Natural killer cell (primary cell): ENCODE measurements around the gene EBF4. TPM values are rescaled to one million over a fixed set of nuclear protein-coding genes. Genes with fewer than 3 reads are reported as not detected.

ENCODE experiments used
- ATAC-seq, 3 donors: fragments of 150-1000 bp in 2 of 3; fragments of 200-7000 bp in 1 of 3; cut with Tn5 transposase; 1 replicate in 1 of 3; 2 replicates in 2 of 3; pipeline ENCODE4 v1.10.0; 2021; ENCODE audit warnings: mild to moderate bottlenecking in 2 of 3, moderate library complexity in 2 of 3
- DNase-seq, 2 donors: peaks; one replicate each; pipeline versions ENCODE4 v3.0.0 to v3.0.0-alpha.2; 2013 to 2021; ENCODE audit warnings: mixed read lengths in 1 of 2
- H3K27ac ChIP-seq: one replicate; pipeline ENCODE4 v1.5.1; 2013; ENCODE audit warnings: mild to moderate bottlenecking, low read length
- H3K27me3 ChIP-seq: one replicate; pipeline ENCODE4 v1.6.1; 2013; ENCODE audit warnings: low read length; ENCODE audit not compliant: control insufficient read depth, insufficient read depth
- H3K36me3 ChIP-seq: one replicate; pipeline ENCODE4 v1.6.1; 2013; ENCODE audit warnings: low read length; ENCODE audit not compliant: control insufficient read depth, insufficient read depth
- H3K4me1 ChIP-seq: one replicate; pipeline ENCODE4 v1.6.1; 2013; ENCODE audit warnings: low read length; ENCODE audit not compliant: control insufficient read depth, insufficient read depth
- H3K4me3 ChIP-seq: one replicate; pipeline ENCODE4 v1.5.1; 2013; ENCODE audit warnings: low read length
- H3K9me3 ChIP-seq: one replicate; pipeline ENCODE4 v1.6.1; 2013; ENCODE audit warnings: low read length; ENCODE audit not compliant: control insufficient read depth, insufficient read depth
- H3K27ac Mint-ChIP-seq, 2 donors: one replicate each; pipeline ENCODE4 v1.8.0; 2022; ENCODE audit warnings: mild to moderate bottlenecking in 2 of 2, mixed read lengths in 2 of 2, moderate library complexity in 1 of 2
- H3K27me3 Mint-ChIP-seq, 2 donors: one replicate each; pipeline ENCODE4 v1.8.0; 2022; ENCODE audit warnings: low read depth in 2 of 2, mixed read lengths in 2 of 2
- H3K36me3 Mint-ChIP-seq: one replicate; pipeline ENCODE4 v1.8.0; 2022; ENCODE audit warnings: mixed read lengths
- H3K4me1 Mint-ChIP-seq, 2 donors: one replicate each; pipeline ENCODE4 v1.8.0; 2022; ENCODE audit warnings: mixed read lengths in 2 of 2
- H3K4me3 Mint-ChIP-seq: one replicate; pipeline ENCODE4 v1.8.0; 2022; ENCODE audit warnings: mild to moderate bottlenecking, moderate library complexity, mixed read lengths
- H3K9me3 Mint-ChIP-seq, 2 donors: one replicate each; pipeline ENCODE4 v1.8.0; 2022; ENCODE audit warnings: mixed read lengths in 2 of 2
- WGBS: methylation state at CpG from one replicate; pipeline ENCODE4 v1.1.7; 2013; ENCODE audit warnings: missing lambda C conversion rate; ENCODE audit not compliant: insufficient coverage; 5-methylcytosine and 5-hydroxymethylcytosine counted together
- intact Hi-C: fragments of 100-400 bp; cut with micrococcal nuclease; formaldehyde crosslinking; loops from one replicate; pipeline ENCODE4 v1.14.2; 2022
- total RNA-seq, 4 donors: library from RNA; stranded (reverse); fragments of 120-200 nt in 1 of 4; gene quantifications; one replicate each; pipeline versions ENCODE4 v1.2.3 to v1.2.4, GENCODE V29; 2013 to 2022
- TF ChIP-seq, protein P1 (sequence below): fragments of 200-600 bp; IDR thresholded peaks from one replicate; pipeline ENCODE4 v1.8.0; 2022; ENCODE audit warnings: antibody characterized with exemption

EBF4 gene
- total RNA-seq, 3 donors from 2014 or later (not counting 1 experiment from before 2014, with no cell fraction given) = 17.1 to 21.7 (median 20.4) TPM

DNA sequence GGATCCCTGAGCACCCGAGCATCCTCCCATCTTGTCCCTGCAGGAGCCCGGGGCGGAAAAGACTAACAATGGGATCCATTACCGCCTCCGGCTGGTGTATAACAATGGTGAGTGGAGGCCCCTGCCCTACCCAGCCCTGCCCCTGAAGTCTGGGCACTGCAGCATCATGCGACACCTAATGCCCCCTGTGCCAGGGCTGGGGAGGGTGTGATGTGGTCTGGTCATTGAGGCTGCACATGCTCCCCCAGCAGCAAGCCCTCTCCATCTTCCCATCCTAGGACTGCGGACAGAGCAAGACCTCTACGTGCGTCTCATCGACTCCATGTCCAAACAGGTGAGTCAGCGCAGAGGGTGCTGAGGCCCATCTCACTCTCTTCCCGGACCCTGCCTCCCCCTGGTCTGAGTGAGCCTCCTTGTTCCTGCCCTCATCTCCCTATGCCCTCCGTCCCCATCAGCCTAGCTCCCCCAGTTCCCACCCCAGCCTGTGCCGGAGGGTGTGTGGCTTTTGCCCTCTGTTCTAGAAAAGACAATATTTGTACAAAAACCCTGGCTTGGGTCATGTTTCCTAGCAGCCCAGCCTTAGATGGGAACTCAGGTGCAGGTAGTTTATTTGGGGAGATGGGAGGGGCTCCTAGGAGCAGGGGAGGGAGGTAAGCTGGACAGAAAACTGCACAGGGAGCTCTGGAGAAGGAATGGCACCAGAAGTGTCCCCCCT, 13.5 kb downstream of the EBF4 start:
- Mint-ChIP-seq H3K4me1 (no peaks in the 10 kb centered on the region), H3K9me3 (no peaks in the 10 kb centered on the region), H3K36me3 (no peaks in the 10 kb centered on the region), H3K4me3 (no peak overlapping the region), H3K27me3 (no peaks in the 10 kb centered on the region), H3K27ac (no peak overlapping the region)
- Histone ChIP-seq H3K27ac (no peak overlapping the region), H3K4me3 (no peak overlapping the region), H3K36me3 (no peaks in the 10 kb centered on the region), H3K9me3 (no peaks in the 10 kb centered on the region), H3K4me1 (no peaks in the 10 kb centered on the region), H3K27me3 (no peaks in the 10 kb centered on the region)
- WGBS = 92% methylated on average over 14 of the region's 14 CpGs
- DNase-seq = no peak
- intact Hi-C loops = no loop called here
- TF ChIP-seq, protein P1, sequence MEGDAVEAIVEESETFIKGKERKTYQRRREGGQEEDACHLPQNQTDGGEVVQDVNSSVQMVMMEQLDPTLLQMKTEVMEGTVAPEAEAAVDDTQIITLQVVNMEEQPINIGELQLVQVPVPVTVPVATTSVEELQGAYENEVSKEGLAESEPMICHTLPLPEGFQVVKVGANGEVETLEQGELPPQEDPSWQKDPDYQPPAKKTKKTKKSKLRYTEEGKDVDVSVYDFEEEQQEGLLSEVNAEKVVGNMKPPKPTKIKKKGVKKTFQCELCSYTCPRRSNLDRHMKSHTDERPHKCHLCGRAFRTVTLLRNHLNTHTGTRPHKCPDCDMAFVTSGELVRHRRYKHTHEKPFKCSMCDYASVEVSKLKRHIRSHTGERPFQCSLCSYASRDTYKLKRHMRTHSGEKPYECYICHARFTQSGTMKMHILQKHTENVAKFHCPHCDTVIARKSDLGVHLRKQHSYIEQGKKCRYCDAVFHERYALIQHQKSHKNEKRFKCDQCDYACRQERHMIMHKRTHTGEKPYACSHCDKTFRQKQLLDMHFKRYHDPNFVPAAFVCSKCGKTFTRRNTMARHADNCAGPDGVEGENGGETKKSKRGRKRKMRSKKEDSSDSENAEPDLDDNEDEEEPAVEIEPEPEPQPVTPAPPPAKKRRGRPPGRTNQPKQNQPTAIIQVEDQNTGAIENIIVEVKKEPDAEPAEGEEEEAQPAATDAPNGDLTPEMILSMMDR = no peak
- no peak for ATAC-seq

DNA sequence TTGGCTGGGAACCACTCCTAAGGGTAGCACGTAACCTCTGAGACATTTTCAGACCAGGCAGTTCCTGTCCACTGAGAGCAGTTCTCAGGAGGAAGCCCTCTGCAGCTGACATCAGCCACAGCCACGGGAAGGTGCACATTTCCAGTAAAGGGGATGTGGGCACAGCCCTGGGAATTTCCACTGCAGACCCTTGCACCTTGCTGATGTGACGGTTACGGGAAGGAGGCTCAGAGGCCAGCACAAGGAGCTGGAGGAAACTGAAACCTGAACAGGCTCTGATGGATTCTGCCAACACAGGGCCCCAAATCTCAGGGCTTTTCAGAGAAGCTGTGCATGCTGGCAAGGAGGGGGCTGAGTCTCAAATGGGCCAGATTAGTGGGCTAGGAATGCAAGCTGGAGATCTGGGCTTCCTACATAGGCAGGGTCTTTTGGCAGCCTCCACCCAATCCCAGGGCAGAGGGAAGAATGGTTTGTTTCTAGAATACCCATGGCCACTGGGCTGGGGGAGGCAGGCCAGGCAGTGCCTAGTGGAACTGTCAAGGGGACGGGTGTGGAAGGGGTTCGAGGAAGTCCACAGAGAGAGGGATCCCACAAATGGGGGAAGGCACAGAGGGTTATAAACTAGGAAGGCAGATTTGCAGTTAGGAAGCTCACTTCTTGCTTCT, 14.2 kb downstream of the EBF4 start:
- Mint-ChIP-seq H3K36me3 (no peaks in the 10 kb centered on the region), H3K9me3 (no peaks in the 10 kb centered on the region), H3K4me3 (no peak overlapping the region), H3K27me3 (no peaks in the 10 kb centered on the region), H3K4me1 (no peaks in the 10 kb centered on the region), H3K27ac (no peak overlapping the region)
- no peaks in the 10 kb centered on the region for H3K9me3 ChIP-seq
- TF ChIP-seq, protein P1 = no peak
- ATAC-seq (no peak), DNase-seq (no peak)
- WGBS = 44% methylated on average over 6 of the region's 6 CpGs
- intact Hi-C loops = no loop called here
- no peak overlapping the region for H3K4me3 ChIP-seq
- H3K27me3 ChIP-seq = no peaks in the 10 kb centered on the region
- H3K27ac ChIP-seq = no peak overlapping the region
- no peaks in the 10 kb centered on the region for H3K4me1 ChIP-seq
- no peaks in the 10 kb centered on the region for H3K36me3 ChIP-seq

DNA sequence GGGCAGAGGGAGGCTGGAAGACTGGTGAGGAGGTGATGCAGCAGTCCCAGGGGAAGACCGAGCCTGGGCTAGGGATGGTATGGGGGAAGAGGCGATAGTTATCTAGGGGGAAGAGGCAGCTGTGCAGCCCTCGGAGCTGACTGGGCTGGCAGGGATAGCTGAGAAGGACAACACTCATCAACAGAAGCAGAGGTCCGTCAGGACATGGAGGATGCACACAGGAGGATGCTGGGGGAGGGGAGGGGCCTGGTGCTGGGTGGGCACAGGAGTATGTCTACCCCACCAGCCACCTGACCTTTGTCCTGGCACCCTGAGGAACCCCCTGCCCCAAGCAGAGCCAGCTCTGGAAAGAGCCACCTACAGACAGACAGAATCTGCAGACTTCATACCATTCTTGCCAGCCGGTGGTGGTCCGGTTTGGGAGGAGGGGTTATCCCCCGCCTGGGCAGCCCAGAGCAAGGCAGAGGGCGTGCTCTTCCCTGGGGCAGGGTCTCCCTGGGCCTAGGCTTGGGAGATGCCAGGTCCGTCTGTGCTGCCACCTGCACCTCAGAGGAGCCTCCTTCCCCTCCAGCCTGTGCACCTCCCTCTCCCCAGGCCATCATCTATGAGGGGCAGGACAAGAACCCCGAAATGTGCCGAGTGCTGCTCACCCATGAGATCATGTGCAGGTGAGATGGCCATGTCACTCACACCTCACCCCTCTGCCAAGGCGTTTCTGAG, 14.9 kb downstream of the EBF4 start:
- intact Hi-C loops = no loop called here
- no peak overlapping the region for H3K27ac ChIP-seq
- TF ChIP-seq, protein P1 = no peak
- H3K36me3 ChIP-seq = no peaks in the 10 kb centered on the region
- Mint-ChIP-seq H3K4me3 (no peak overlapping the region), H3K27me3 (no peaks in the 10 kb centered on the region), H3K27ac (no peak overlapping the region), H3K36me3 (no peaks in the 10 kb centered on the region), H3K9me3 (no peaks in the 10 kb centered on the region), H3K4me1 (no peaks in the 10 kb centered on the region)
- no peak overlapping the region for H3K4me3 ChIP-seq
- no peaks in the 10 kb centered on the region for H3K4me1 ChIP-seq
- H3K27me3 ChIP-seq = no peaks in the 10 kb centered on the region
- H3K9me3 ChIP-seq = no peaks in the 10 kb centered on the region
- WGBS = 80% methylated on average over 12 of the region's 12 CpGs
- ATAC-seq (no peak), DNase-seq (no peak)
